ENCODE measurements around the gene CPE.

Gene CPE

DNA sequence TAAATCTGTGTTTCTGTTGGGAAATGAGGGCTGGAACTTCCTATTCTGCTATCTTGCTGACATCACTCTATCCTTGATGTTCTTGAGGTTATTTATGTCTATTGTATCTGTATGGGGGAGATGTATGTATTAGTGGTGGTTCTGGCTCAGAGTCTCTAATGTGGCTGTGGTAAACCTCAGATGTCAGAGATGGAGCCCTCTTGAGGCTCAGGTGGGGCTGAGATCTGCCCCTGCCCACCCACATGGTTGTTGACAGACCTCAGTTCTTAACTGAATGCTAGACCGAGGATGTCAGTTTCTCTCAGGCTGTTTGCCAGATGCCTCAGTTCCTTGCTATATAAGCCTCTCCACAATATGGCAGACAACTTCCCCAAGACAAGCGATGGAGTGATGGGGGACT, 3.3 kb upstream of the CPE start:
- TF ChIP-seq EZH2 (IDR thresholded peaks at IDR 0.05; ENCODE audit: borderline replicate concordance, low read length) = no peak
- TF ChIP-seq, protein P1, sequence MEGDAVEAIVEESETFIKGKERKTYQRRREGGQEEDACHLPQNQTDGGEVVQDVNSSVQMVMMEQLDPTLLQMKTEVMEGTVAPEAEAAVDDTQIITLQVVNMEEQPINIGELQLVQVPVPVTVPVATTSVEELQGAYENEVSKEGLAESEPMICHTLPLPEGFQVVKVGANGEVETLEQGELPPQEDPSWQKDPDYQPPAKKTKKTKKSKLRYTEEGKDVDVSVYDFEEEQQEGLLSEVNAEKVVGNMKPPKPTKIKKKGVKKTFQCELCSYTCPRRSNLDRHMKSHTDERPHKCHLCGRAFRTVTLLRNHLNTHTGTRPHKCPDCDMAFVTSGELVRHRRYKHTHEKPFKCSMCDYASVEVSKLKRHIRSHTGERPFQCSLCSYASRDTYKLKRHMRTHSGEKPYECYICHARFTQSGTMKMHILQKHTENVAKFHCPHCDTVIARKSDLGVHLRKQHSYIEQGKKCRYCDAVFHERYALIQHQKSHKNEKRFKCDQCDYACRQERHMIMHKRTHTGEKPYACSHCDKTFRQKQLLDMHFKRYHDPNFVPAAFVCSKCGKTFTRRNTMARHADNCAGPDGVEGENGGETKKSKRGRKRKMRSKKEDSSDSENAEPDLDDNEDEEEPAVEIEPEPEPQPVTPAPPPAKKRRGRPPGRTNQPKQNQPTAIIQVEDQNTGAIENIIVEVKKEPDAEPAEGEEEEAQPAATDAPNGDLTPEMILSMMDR (IDR thresholded peaks at IDR 0.05; ENCODE audit: low read length) = no peak
- no peaks in the 10 kb centered on the region for H3F3A ChIP-seq (ENCODE audit: insufficient read depth, low read length)
- no peak overlapping the region for H3K4me3 ChIP-seq (ENCODE audit: low read depth, low read length, poor library complexity, severe bottlenecking)
- no peaks in the 10 kb centered on the region for H3K4me1 ChIP-seq (ENCODE audit: insufficient read depth, low read length, severe bottlenecking)
- no peaks in the 10 kb centered on the region for H3K27me3 ChIP-seq (ENCODE audit: insufficient read depth, low read length)
- no peak overlapping the region for H2AFZ ChIP-seq (ENCODE audit: low read length)
- H3K27ac ChIP-seq (ENCODE audit: low read depth, low read length, poor library complexity, severe bottlenecking) = no peak overlapping the region
- no peak overlapping the region for H3K9ac ChIP-seq (ENCODE audit: low read length)
- no peaks in the 10 kb centered on the region for H4K20me1 ChIP-seq (ENCODE audit: insufficient read depth, low read length)
- no peaks in the 10 kb centered on the region for H3K9me3 ChIP-seq (ENCODE audit: low read length)
- H3K36me3 ChIP-seq (ENCODE audit: insufficient read depth, low read length) = no peaks in the 10 kb centered on the region
- H3K9me2 ChIP-seq (ENCODE audit: low read depth, low read length) = no peaks in the 10 kb centered on the region
- no peak overlapping the region for H3K4me2 ChIP-seq (ENCODE audit: low read length)
- H3K79me2 ChIP-seq (ENCODE audit: insufficient read depth, low read length) = no peaks in the 10 kb centered on the region

DNA sequence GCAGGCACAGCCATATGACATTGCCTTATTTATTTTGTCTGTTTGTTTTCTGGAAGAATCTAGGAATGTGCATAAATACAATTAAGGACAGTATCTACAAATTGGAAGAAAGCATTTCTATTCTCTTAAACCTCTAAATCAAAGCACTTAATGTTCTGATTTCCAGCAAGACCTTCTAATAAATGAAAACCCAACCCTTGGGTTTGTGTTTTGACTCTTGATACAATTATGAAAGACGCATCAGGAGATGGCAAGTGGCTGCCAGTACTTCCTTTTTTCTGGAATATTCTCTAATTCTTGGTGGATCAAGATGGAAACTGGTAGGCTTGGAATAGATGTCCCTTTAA, 437 bp upstream of the CPE start:
- Histone ChIP-seq H2AFZ (ENCODE audit: low read length) (no peak overlapping the region), H3K4me1 (ENCODE audit: insufficient read depth, low read length, severe bottlenecking) (no peaks in the 10 kb centered on the region), H3K79me2 (ENCODE audit: insufficient read depth, low read length) (no peaks in the 10 kb centered on the region), H3K4me2 (ENCODE audit: low read length) (no peak overlapping the region), H3K9me2 (ENCODE audit: low read depth, low read length) (no peaks in the 10 kb centered on the region), H3F3A (ENCODE audit: insufficient read depth, low read length) (no peaks in the 10 kb centered on the region), H3K9me3 (ENCODE audit: low read length) (no peaks in the 10 kb centered on the region), H3K27ac (ENCODE audit: low read depth, low read length, poor library complexity, severe bottlenecking) (no peak overlapping the region), H3K9ac (ENCODE audit: low read length) (no peak overlapping the region), H3K27me3 (ENCODE audit: insufficient read depth, low read length) (no peaks in the 10 kb centered on the region), H3K4me3 (ENCODE audit: low read depth, low read length, poor library complexity, severe bottlenecking) (no peak overlapping the region), H4K20me1 (ENCODE audit: insufficient read depth, low read length) (no peaks in the 10 kb centered on the region), H3K36me3 (ENCODE audit: insufficient read depth, low read length) (no peaks in the 10 kb centered on the region)
- TF ChIP-seq EZH2 (IDR thresholded peaks at IDR 0.05; ENCODE audit: borderline replicate concordance, low read length) = no peak
- TF ChIP-seq, protein P1 (IDR thresholded peaks at IDR 0.05; ENCODE audit: low read length) = no peak

DNA sequence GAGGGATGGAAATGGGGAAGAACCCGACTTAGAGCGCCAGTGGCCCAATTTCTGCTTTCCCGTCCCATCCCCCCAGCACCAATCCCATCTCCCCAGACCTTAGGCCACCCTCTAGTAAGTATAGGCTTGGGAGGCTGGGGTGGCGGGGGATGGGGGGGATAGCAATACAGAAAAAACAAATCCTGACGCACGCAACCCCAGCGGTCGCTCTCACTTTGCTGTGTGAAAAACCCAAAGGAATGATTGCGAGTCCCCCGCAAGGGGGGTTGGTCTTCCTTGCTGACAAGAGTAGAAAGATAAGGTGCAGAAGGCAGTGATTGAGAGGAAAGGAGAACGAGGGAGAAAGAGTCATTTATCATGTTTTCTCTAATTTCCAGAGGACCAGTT, 863 bp downstream of the CPE start:
- no peak overlapping the region for H3K4me3 ChIP-seq (ENCODE audit: low read depth, low read length, poor library complexity, severe bottlenecking)
- no peak overlapping the region for H2AFZ ChIP-seq (ENCODE audit: low read length)
- no peak overlapping the region for H3K4me2 ChIP-seq (ENCODE audit: low read length)
- no peaks in the 10 kb centered on the region for H3K36me3 ChIP-seq (ENCODE audit: insufficient read depth, low read length)
- no peak for TF ChIP-seq EZH2 (IDR thresholded peaks at IDR 0.05; ENCODE audit: borderline replicate concordance, low read length)
- TF ChIP-seq, protein P1 (IDR thresholded peaks at IDR 0.05; ENCODE audit: low read length) = no peak
- no peaks in the 10 kb centered on the region for H3K4me1 ChIP-seq (ENCODE audit: insufficient read depth, low read length, severe bottlenecking)
- H3K27me3 ChIP-seq (ENCODE audit: insufficient read depth, low read length) = no peaks in the 10 kb centered on the region
- H3K9me2 ChIP-seq (ENCODE audit: low read depth, low read length) = no peaks in the 10 kb centered on the region
- H3K9me3 ChIP-seq (ENCODE audit: low read length) = no peaks in the 10 kb centered on the region
- no peak overlapping the region for H3K9ac ChIP-seq (ENCODE audit: low read length)
- no peaks in the 10 kb centered on the region for H4K20me1 ChIP-seq (ENCODE audit: insufficient read depth, low read length)
- no peaks in the 10 kb centered on the region for H3K79me2 ChIP-seq (ENCODE audit: insufficient read depth, low read length)
- H3F3A ChIP-seq (ENCODE audit: insufficient read depth, low read length) = no peaks in the 10 kb centered on the region
- no peak overlapping the region for H3K27ac ChIP-seq (ENCODE audit: low read depth, low read length, poor library complexity, severe bottlenecking)

Measured in OCI-LY1 (cell line).